Measurements from ENCODE around the gene C2CD2. TPM values are rescaled to one million over a fixed set of nuclear protein-coding genes. Genes with fewer than 3 reads are reported as not detected.
A peak's percentile ranks its signal among the peaks of the same experiment; 100 is the strongest.

Gene C2CD2
- total and polyA plus RNA-seq, 12 donors, result 175 to 439 (median 284) TPM

- H3K36me3 ChIP-seq (replicated peaks in 1 of 2), result peaks cover 0 to 24% of the 10 kb centered on the region in 2 donors
- H3K4me3 ChIP-seq, result peak overlapping the region in 1 of 4 donors; percentile 11
- TF ChIP-seq POLR2A (IDR thresholded peaks at IDR 0.05), result no peak
- no peak for TF ChIP-seq CTCF (IDR thresholded peaks at IDR 0.05)
- H3K27me3 ChIP-seq, result no peaks in the 10 kb centered on the region
- DNase-seq, result peak in 1 of 7 donors; percentile 15
- intact Hi-C loops (cut with DNase I), result no loop called here
- WGBS, 4 donors, result 40 to 47% (median 43%) methylated on average over 8 of the region's 8 CpGs
- peak overlapping the region; percentile 85 to 98 (median 93) for H3K27ac ChIP-seq
- peaks cover 70 to 82% of the 10 kb centered on the region in 2 donors for H3K4me1 ChIP-seq (replicated peaks in 1 of 2)
- H3K9me3 ChIP-seq (replicated peaks in 1 of 3), result no peaks in the 10 kb centered on the region
Measured at GRCh38 chr21:41923186-41923585, 30.6 kb downstream of the C2CD2 start.

GRCh38 chr21:41921021-41921420, 32.8 kb downstream of the C2CD2 start:
- Histone ChIP-seq H3K36me3 (replicated peaks in 1 of 2) (peaks cover 0 to 43% of the 10 kb centered on the region in 2 donors), H3K27me3 (no peaks in the 10 kb centered on the region), H3K4me3 (no peak overlapping the region), H3K27ac (peak overlapping the region in 4 of 5 donors; percentile 84 to 93 (median 89)), H3K9me3 (replicated peaks in 1 of 3) (no peaks in the 10 kb centered on the region), H3K4me1 (replicated peaks in 1 of 2) (peaks cover 52 to 60% of the 10 kb centered on the region in 2 donors)
- 17 to 46% (median 27%) methylated on average over 7 of the region's 7 CpGs for WGBS, 4 donors
- DNase-seq, result peak in 5 of 7 donors; percentile 32 to 73 (median 55)
- intact Hi-C loops (cut with DNase I), result no loop called here
- TF ChIP-seq CTCF (IDR thresholded peaks at IDR 0.05), result no peak
- TF ChIP-seq POLR2A (IDR thresholded peaks at IDR 0.05), result peak in 1 of 2 donors; percentile 22

GRCh38 chr21:41920476-41920875, 33.3 kb downstream of the C2CD2 start:
- peaks cover 0 to 49% of the 10 kb centered on the region in 2 donors for H3K36me3 ChIP-seq (replicated peaks in 1 of 2)
- peak overlapping the region in 4 of 5 donors; percentile 84 to 93 (median 89) for H3K27ac ChIP-seq
- WGBS, 4 donors, result 73 to 87% (median 84%) methylated on average over 5 of the region's 5 CpGs
- H3K27me3 ChIP-seq, result no peaks in the 10 kb centered on the region
- peak in 1 of 7 donors; percentile 18 for DNase-seq
- no peak overlapping the region for H3K4me3 ChIP-seq
- intact Hi-C loops (cut with DNase I), result no loop called here
- H3K4me1 ChIP-seq (replicated peaks in 1 of 2), result peaks cover 47 to 54% of the 10 kb centered on the region in 2 donors
- no peaks in the 10 kb centered on the region for H3K9me3 ChIP-seq (replicated peaks in 1 of 3)
- TF ChIP-seq CTCF (IDR thresholded peaks at IDR 0.05), result no peak
- TF ChIP-seq POLR2A (IDR thresholded peaks at IDR 0.05), result no peak

- Histone ChIP-seq H3K36me3 (replicated peaks in 1 of 2) (peaks cover 0 to 55% of the 10 kb centered on the region in 2 donors), H3K27ac (peak overlapping the region in 4 of 5 donors; percentile 33 to 93 (median 60))
- WGBS, 4 donors, result 75 to 83% (median 80%) methylated on average over 12 to 15 of the region's 15 CpGs
Measured at GRCh38 chr21:41919666-41920398, 34.0 kb downstream of the C2CD2 start.

More at GRCh38 chr21:41919666-41920398, 34.0 kb downstream of the C2CD2 start:
- intact Hi-C loops (cut with DNase I), result no loop called here
- Histone ChIP-seq H3K27me3 (no peaks in the 10 kb centered on the region), H3K4me1 (replicated peaks in 1 of 2) (peaks cover 40 to 48% of the 10 kb centered on the region in 2 donors), H3K4me3 (no peak overlapping the region), H3K9me3 (replicated peaks in 1 of 3) (no peaks in the 10 kb centered on the region)
- DNase-seq, result peak in 4 of 7 donors; percentile 30 to 51 (median 44)
- TF ChIP-seq POLR2A (IDR thresholded peaks at IDR 0.05) (no peak), CTCF (IDR thresholded peaks at IDR 0.05) (no peak)

Data from adrenal gland (tissue), 12 donors.